ENCODE data around the gene CFAP251. TPM values are rescaled to one million over a fixed set of nuclear protein-coding genes. Genes with fewer than 3 reads are reported as not detected.

CFAP251 gene
- total and polyA plus RNA-seq, 8 donors = 0.29 to 2.8 (median 1.2) TPM; not detected in 2

GRCh38 chr12:121975021-121975420 lies 56.6 kb downstream of the CFAP251 start:
- Histone ChIP-seq H3K27ac (no peak overlapping the region), H3K27me3 (no peaks in the 10 kb centered on the region), H3K9me3 (peaks cover 0 to 9% (median 3%) of the 10 kb centered on the region in 4 donors), H3K36me3 (no peaks in the 10 kb centered on the region), H3K4me3 (no peak overlapping the region), H3K4me1 (no peaks in the 10 kb centered on the region)
- WGBS, 5 donors = 84 to 94% (median 90%) methylated on average over 6 of the region's 6 CpGs
- intact Hi-C loops (cut with DNase I; ENCODE audit: low total_unique reads) = no loop called here
- TF ChIP-seq POLR2AphosphoS5 (IDR thresholded peaks at IDR 0.05) = no peak
- no peak for TF ChIP-seq POLR2A (IDR thresholded peaks at IDR 0.05)
- DNase-seq = no peak

- Histone ChIP-seq H3K36me3 (no peaks in the 10 kb centered on the region), H3K4me1 (no peaks in the 10 kb centered on the region), H3K4me3 (no peak overlapping the region), H3K27me3 (no peaks in the 10 kb centered on the region), H3K9me3 (peaks cover 0 to 9% (median 3%) of the 10 kb centered on the region in 4 donors), H3K27ac (no peak overlapping the region)
- no peak for DNase-seq
- 94 to 97% (median 96%) methylated on average over 5 of the region's 5 CpGs for WGBS, 5 donors
- intact Hi-C loops (cut with DNase I; ENCODE audit: low total_unique reads) = no loop called here
- no peak for TF ChIP-seq EP300 (IDR thresholded peaks at IDR 0.05)
- no peak for TF ChIP-seq POLR2AphosphoS5 (IDR thresholded peaks at IDR 0.05)
- TF ChIP-seq, protein P1, sequence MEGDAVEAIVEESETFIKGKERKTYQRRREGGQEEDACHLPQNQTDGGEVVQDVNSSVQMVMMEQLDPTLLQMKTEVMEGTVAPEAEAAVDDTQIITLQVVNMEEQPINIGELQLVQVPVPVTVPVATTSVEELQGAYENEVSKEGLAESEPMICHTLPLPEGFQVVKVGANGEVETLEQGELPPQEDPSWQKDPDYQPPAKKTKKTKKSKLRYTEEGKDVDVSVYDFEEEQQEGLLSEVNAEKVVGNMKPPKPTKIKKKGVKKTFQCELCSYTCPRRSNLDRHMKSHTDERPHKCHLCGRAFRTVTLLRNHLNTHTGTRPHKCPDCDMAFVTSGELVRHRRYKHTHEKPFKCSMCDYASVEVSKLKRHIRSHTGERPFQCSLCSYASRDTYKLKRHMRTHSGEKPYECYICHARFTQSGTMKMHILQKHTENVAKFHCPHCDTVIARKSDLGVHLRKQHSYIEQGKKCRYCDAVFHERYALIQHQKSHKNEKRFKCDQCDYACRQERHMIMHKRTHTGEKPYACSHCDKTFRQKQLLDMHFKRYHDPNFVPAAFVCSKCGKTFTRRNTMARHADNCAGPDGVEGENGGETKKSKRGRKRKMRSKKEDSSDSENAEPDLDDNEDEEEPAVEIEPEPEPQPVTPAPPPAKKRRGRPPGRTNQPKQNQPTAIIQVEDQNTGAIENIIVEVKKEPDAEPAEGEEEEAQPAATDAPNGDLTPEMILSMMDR (IDR thresholded peaks at IDR 0.05) = no peak
- TF ChIP-seq POLR2A (IDR thresholded peaks at IDR 0.05) = no peak
These were observed 58.6 kb downstream of the CFAP251 start for GRCh38 chr12:121976950-121977349.

- 65 to 78% (median 69%) methylated on average over 11 of the region's 11 CpGs for WGBS, 5 donors
- no peak for DNase-seq
- TF ChIP-seq POLR2A (IDR thresholded peaks at IDR 0.05) (no peak), POLR2AphosphoS5 (IDR thresholded peaks at IDR 0.05) (no peak), EP300 (IDR thresholded peaks at IDR 0.05) (no peak)
- TF ChIP-seq, protein P1 (IDR thresholded peaks at IDR 0.05) = no peak
- no peaks in the 10 kb centered on the region for H3K9me3 ChIP-seq
- no peak overlapping the region for H3K4me3 ChIP-seq
- no peak overlapping the region for H3K27ac ChIP-seq
- H3K36me3 ChIP-seq = no peaks in the 10 kb centered on the region
- intact Hi-C loops (cut with DNase I; ENCODE audit: low total_unique reads) = no loop called here
- H3K27me3 ChIP-seq = no peaks in the 10 kb centered on the region
- H3K4me1 ChIP-seq = no peaks in the 10 kb centered on the region
These were observed 61.9 kb downstream of the CFAP251 start for GRCh38 chr12:121980191-121980891.

GRCh38 chr12:121980892-121981272 lies 62.5 kb downstream of the CFAP251 start:
- TF ChIP-seq POLR2A (IDR thresholded peaks at IDR 0.05) (no peak), POLR2AphosphoS5 (IDR thresholded peaks at IDR 0.05) (no peak), EP300 (IDR thresholded peaks at IDR 0.05) (no peak)
- TF ChIP-seq, protein P1 (IDR thresholded peaks at IDR 0.05) = no peak
- Histone ChIP-seq H3K36me3 (no peaks in the 10 kb centered on the region), H3K4me1 (no peaks in the 10 kb centered on the region), H3K4me3 (no peak overlapping the region), H3K9me3 (no peaks in the 10 kb centered on the region), H3K27ac (no peak overlapping the region), H3K27me3 (no peaks in the 10 kb centered on the region)
- intact Hi-C loops (cut with DNase I; ENCODE audit: low total_unique reads) = no loop called here
- DNase-seq = no peak
- WGBS, 5 donors = 87 to 93% (median 90%) methylated on average over 14 of the region's 14 CpGs

- Histone ChIP-seq H3K4me1 (no peaks in the 10 kb centered on the region), H3K27ac (no peak overlapping the region), H3K4me3 (no peak overlapping the region), H3K27me3 (no peaks in the 10 kb centered on the region), H3K9me3 (no peaks in the 10 kb centered on the region), H3K36me3 (no peaks in the 10 kb centered on the region)
- DNase-seq = no peak
- 79 to 87% (median 81%) methylated on average over 8 of the region's 8 CpGs for WGBS, 5 donors
- intact Hi-C loops (cut with DNase I; ENCODE audit: low total_unique reads) = no loop called here
- TF ChIP-seq POLR2AphosphoS5 (IDR thresholded peaks at IDR 0.05) = no peak
- TF ChIP-seq EP300 (IDR thresholded peaks at IDR 0.05) = no peak
- TF ChIP-seq, protein P1 (IDR thresholded peaks at IDR 0.05) = no peak
- no peak for TF ChIP-seq POLR2A (IDR thresholded peaks at IDR 0.05)
These were observed 63.1 kb downstream of the CFAP251 start for GRCh38 chr12:121981456-121981855.

All from stomach (tissue), 9 donors.